LHCN-M2 (cell line): ENCODE measurements around the gene HES4. TPM values are rescaled to one million over a fixed set of nuclear protein-coding genes. Genes with fewer than 3 reads are reported as not detected.
A peak's percentile ranks its signal among the peaks of the same experiment; 100 is the strongest.

ENCODE experiments used
- DNase-seq: peaks from one replicate; pipeline ENCODE4 v3.0.0-alpha.2; 2012; ENCODE audit warnings: low read depth
- total RNA-seq: library from RNA; depleted of rRNA; stranded (reverse); fragments of >200 nt; gene quantifications from 2 replicates; pipeline ENCODE4 v1.2.3, GENCODE V29; 2014

HES4 gene
- total RNA-seq, 1 experiment from 2014 or later, result 2.9 TPM

GRCh38 chr1:966704-967300 lies 33.1 kb downstream of the HES4 start:
- DNase-seq, result peak; percentile 43

GRCh38 chr1:966135-966703 lies 33.7 kb downstream of the HES4 start, which contains the start of gene PLEKHN1:
PLEKHN1 (plus strand) TSS chr1:966482; CDS start chr1:966532, 50 bp downstream.
- no peak for DNase-seq

GRCh38 chr1:965526-966134 lies 34.3 kb downstream of the HES4 start:
- no peak for DNase-seq

- DNase-seq, result no peak
Observed at GRCh38 chr1:964691-965525, 35.0 kb downstream of the HES4 start.

- no peak for DNase-seq
Observed at GRCh38 chr1:963746-964525, 36.0 kb downstream of the HES4 start.

- DNase-seq, result no peak
Observed at GRCh38 chr1:963301-963651, 36.6 kb downstream of the HES4 start.

- no peak for DNase-seq
Observed at GRCh38 chr1:962381-963300, 37.3 kb downstream of the HES4 start.

- no peak for DNase-seq
Observed at GRCh38 chr1:961132-961669, 38.7 kb downstream of the HES4 start.

GRCh38 chr1:960363-961131 lies 39.4 kb downstream of the HES4 start, which contains the start of gene KLHL17:
KLHL17 (plus strand) TSS chr1:960584; CDS start chr1:960694, 110 bp downstream.
- peak; percentile 59 for DNase-seq

GRCh38 chr1:959731-960362 lies 40.0 kb downstream of the HES4 start:
- no peak for DNase-seq

GRCh38 chr1:958823-959730 lies 40.8 kb downstream of the HES4 start, which contains the start of gene NOC2L:
NOC2L (minus strand) TSS chr1:959256; CDS start chr1:959240, 16 bp downstream.
- peak; percentile 81 for DNase-seq

GRCh38 chr1:956636-957035 lies 43.3 kb downstream of the HES4 start:
- no peak for DNase-seq

GRCh38 chr1:955474-955873 lies 44.4 kb downstream of the HES4 start:
- DNase-seq, result no peak

GRCh38 chr1:954927-955326 lies 45.0 kb downstream of the HES4 start:
- no peak for DNase-seq

GRCh38 chr1:953524-954320 lies 46.2 kb downstream of the HES4 start:
- DNase-seq, result no peak

- no peak for DNase-seq
Observed at GRCh38 chr1:952603-953002, 47.3 kb downstream of the HES4 start.

GRCh38 chr1:952201-952600 lies 47.7 kb downstream of the HES4 start:
- DNase-seq, result no peak
